ENCODE results near the gene ADPRM. TPM values are rescaled to one million over a fixed set of nuclear protein-coding genes. Genes with fewer than 3 reads are reported as not detected.
A peak's percentile ranks its signal among the peaks of the same experiment; 100 is the strongest.

The ADPRM gene
- total and polyA plus RNA-seq, 8 donors = 0.87 to 24.4 (median 11.0) TPM; not detected in 1

DNA sequence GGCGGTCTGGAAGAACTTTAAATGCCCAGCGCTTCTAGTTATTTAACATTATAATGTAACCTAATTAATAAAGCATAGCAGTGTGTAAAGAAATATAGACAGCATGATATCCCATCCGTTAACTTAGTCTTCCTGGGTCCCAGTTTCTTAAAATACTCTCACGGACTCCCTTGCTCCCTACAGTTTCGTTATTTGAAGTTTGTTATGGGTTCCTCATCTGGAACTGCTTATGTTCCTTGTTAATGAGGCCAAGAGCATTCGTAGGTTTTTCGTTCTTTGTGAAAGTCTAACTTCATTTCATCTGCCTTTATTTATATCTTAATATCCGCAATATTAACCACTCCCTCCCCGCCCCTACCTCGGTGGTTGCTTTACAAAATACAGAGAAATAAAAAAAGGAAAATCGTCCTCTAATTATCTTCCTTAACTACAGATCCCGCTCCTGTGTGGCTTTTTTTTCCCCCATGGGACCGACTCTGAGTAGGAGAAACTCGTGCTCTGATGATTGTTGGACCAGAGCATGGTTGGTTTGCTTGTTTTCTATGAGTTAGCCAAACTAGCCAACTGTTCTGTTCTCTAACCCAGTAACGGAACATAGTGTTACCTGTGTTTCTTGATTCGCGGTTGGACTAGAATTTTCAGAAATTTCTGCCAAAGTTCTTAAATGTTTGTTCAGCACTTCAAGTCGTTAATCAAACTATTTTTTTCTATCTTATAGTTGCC is 863 bp downstream of the ADPRM start:
- DNase-seq = peak in 1 of 2 donors; percentile 22
- 5 to 10% (median 8%) methylated on average over 18 of the region's 18 CpGs for WGBS, 5 donors
- Histone ChIP-seq H3K4me1 (peaks cover 9 to 61% (median 37%) of the 10 kb centered on the region in 4 donors), H3K4me3 (peak overlapping the region; percentile 94 to 100 (median 96)), H3K9me3 (no peaks in the 10 kb centered on the region), H3K27me3 (no peaks in the 10 kb centered on the region), H3K27ac (peak overlapping the region in 4 of 5 donors; percentile 94 to 98 (median 96)), H3K36me3 (peaks cover under 1 to 23% (median 21%) of the 10 kb centered on the region in 4 donors)
- no peak for TF ChIP-seq POLR2A (IDR thresholded peaks at IDR 0.05)
- no peak for TF ChIP-seq POLR2AphosphoS5 (IDR thresholded peaks at IDR 0.05)
- TF ChIP-seq, protein P1, sequence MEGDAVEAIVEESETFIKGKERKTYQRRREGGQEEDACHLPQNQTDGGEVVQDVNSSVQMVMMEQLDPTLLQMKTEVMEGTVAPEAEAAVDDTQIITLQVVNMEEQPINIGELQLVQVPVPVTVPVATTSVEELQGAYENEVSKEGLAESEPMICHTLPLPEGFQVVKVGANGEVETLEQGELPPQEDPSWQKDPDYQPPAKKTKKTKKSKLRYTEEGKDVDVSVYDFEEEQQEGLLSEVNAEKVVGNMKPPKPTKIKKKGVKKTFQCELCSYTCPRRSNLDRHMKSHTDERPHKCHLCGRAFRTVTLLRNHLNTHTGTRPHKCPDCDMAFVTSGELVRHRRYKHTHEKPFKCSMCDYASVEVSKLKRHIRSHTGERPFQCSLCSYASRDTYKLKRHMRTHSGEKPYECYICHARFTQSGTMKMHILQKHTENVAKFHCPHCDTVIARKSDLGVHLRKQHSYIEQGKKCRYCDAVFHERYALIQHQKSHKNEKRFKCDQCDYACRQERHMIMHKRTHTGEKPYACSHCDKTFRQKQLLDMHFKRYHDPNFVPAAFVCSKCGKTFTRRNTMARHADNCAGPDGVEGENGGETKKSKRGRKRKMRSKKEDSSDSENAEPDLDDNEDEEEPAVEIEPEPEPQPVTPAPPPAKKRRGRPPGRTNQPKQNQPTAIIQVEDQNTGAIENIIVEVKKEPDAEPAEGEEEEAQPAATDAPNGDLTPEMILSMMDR (IDR thresholded peaks at IDR 0.05) = no peak
- no peak for TF ChIP-seq EP300 (IDR thresholded peaks at IDR 0.05)
- intact Hi-C loops (cut with DNase I; ENCODE audit: low total_unique reads) = no loop called here

- intact Hi-C loops (cut with DNase I; ENCODE audit: low total_unique reads) = no loop called here
- no peak overlapping the region for H3K4me3 ChIP-seq
- no peaks in the 10 kb centered on the region for H3K9me3 ChIP-seq
- H3K4me1 ChIP-seq = peaks cover 9 to 59% (median 37%) of the 10 kb centered on the region in 4 donors
- no peak for DNase-seq
- TF ChIP-seq POLR2AphosphoS5 (IDR thresholded peaks at IDR 0.05) (no peak), EP300 (IDR thresholded peaks at IDR 0.05) (no peak), POLR2A (IDR thresholded peaks at IDR 0.05) (no peak)
- WGBS, 5 donors = 70 to 86% (median 82%) methylated on average over 1 of the region's 1 CpG
- H3K27me3 ChIP-seq = no peaks in the 10 kb centered on the region
- peaks cover under 1 to 10% (median 7%) of the 10 kb centered on the region in 4 donors for H3K36me3 ChIP-seq
- H3K27ac ChIP-seq = no peak overlapping the region
These were observed 2.5 kb downstream of the ADPRM start for GRCh38 chr17:10699856-10700255.

- H3K9me3 ChIP-seq = no peaks in the 10 kb centered on the region
- no peaks in the 10 kb centered on the region for H3K27me3 ChIP-seq
- no peak overlapping the region for H3K4me3 ChIP-seq
- intact Hi-C loops (cut with DNase I; ENCODE audit: low total_unique reads) = no loop called here
- peaks cover 19 to 30% (median 29%) of the 10 kb centered on the region in 4 donors for H3K36me3 ChIP-seq
- no peak overlapping the region for H3K27ac ChIP-seq
- peaks cover 0 to 38% (median 18%) of the 10 kb centered on the region in 4 donors for H3K4me1 ChIP-seq
- no peak for TF ChIP-seq EP300 (IDR thresholded peaks at IDR 0.05)
- TF ChIP-seq, protein P1 (IDR thresholded peaks at IDR 0.05) = no peak
- no peak for TF ChIP-seq POLR2A (IDR thresholded peaks at IDR 0.05)
- no peak for TF ChIP-seq POLR2AphosphoS5 (IDR thresholded peaks at IDR 0.05)
- WGBS, 5 donors = 33 to 49% (median 40%) methylated on average over 2 of the region's 2 CpGs
- DNase-seq = peak in 1 of 2 donors; percentile 16
These were observed 5.2 kb downstream of the ADPRM start for GRCh38 chr17:10702574-10702973.

DNA sequence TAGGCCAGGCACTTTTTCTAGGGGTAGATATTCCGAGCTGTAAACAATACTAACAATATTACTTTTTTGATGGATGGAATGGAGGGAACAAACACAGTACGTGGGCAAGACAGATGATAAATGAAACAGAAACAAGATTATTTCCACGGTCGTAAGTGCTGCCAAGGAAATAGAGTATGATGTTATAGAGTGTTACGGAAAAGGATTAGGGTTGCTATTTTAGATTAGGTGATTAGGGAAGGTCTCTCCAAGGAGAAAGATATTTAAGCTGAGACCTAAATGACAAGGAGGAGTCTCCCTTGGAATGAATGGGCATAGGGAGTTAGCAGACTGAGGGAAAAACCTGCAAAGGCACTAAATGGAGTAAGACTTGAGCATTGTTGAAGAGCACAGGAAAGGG is 8.3 kb downstream of the ADPRM start:
- H3K36me3 ChIP-seq = peaks cover 32 to 61% (median 60%) of the 10 kb centered on the region in 4 donors

More for the DNA sequence above, 8.3 kb downstream of the ADPRM start:
- 64 to 84% (median 78%) methylated on average over 5 of the region's 5 CpGs for WGBS, 5 donors
- TF ChIP-seq POLR2A (IDR thresholded peaks at IDR 0.05) (no peak), EP300 (IDR thresholded peaks at IDR 0.05) (no peak), POLR2AphosphoS5 (IDR thresholded peaks at IDR 0.05) (no peak)
- TF ChIP-seq, protein P1 (IDR thresholded peaks at IDR 0.05) = no peak
- Histone ChIP-seq H3K4me1 (peaks cover 0 to 17% (median 4%) of the 10 kb centered on the region in 4 donors), H3K27me3 (no peaks in the 10 kb centered on the region), H3K4me3 (no peak overlapping the region), H3K27ac (no peak overlapping the region), H3K9me3 (no peaks in the 10 kb centered on the region)
- DNase-seq = no peak
- intact Hi-C loops (cut with DNase I; ENCODE audit: low total_unique reads) = no loop called here

Data from stomach (tissue), 9 donors.